Cardiac ventricle fibroblast (primary cell): Measurements from ENCODE around the gene PRR23B. TPM values are rescaled to one million over a fixed set of nuclear protein-coding genes. Genes with fewer than 3 reads are reported as not detected.

Experiments
- total RNA-seq: library from RNA; depleted of rRNA; stranded (reverse); fragments of >200 nt; gene quantifications from 2 replicates; pipeline ENCODE4 v1.2.3, GENCODE V29; 2015

The PRR23B gene
- total RNA-seq: not detected in 2 replicates

DNA sequence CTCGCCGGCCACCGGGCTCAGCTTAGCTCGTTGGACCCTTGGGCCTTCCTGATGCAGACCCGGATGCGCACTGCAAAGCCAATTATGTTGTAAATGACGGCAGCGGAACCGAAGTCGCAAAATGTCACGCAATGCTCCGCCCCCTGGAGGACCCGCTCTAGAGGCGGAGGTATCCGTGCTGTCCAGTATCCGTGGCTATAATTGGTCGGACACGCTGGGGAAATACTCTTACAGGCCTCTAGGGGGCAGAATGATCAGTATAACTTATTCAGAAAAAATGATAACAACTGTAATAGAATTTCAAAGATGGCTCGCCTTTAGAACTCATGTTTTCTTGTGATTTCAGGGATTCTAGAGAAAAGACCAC is at the start of gene PRR23B:
Gene PRR23B, minus strand, starts transcription at position 59 of the 367 bp plus-strand sequence. CDS start 265 bp downstream, outside the sequence.

DNA sequence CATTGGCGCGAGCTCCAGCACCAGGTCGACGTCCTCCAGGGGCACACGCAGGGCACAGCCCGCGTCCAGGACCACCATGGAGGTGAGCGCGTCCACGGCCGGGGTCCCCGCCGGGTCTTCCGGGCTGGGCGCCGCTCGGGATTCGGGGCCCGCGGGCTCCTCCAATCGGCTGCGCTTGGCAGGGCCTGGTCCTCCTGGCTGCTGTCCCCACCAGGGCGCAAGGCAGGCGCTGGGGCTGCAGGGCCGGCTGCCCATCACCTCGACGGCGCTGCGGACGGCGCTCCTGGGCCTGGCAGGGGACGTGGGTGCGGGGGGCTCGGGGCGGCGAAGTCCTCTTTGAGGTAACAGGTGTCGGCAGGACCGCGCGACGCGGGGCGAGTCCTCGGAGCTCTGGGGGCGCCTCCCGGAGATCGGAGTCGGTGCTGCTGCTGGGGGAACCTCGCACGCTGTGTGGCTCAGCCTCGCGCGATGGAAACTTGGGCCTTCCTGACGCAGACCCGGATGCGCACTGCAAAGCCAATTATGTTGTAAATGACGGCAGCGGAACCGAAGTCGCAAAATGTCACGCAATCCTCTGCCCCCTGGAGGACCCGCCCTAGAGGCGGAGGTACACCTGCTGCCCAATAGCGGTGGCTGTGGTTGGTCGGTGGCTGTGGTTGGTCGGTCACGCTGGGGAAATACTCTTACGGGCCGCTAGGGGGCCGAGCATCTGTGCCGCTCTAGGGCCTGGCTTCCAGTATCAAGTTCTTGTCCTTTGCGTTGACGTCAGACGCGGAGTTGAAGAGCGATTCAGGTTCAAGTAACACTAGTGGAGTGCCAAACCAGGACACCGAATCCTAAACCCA is 23.9 kb upstream of the PRR23B start, which contains the start of gene PRR23C:
Gene PRR23C, minus strand, starts transcription at position 527 of the 845 bp plus-strand sequence. Its CDS starts 272 bp downstream, at position 255.

GRCh38 chr3:139006051-139006716 is 14.5 kb downstream of the PRR23B start, which contains the start of gene PRR23A:
Gene PRR23A (minus strand): TSS chr3:139006268. CDS start chr3:139006268, 0 bp downstream.

Other genes starting within 250 kb of the PRR23B start
- 6.7 and 6.8 TPM in 2 replicates for gene PIK3CB, start 186.0 kb downstream of the PRR23B start, total RNA-seq
- not detected in 2 replicates for gene FOXL2, start 73.8 kb downstream of the PRR23B start, total RNA-seq
- gene FOXL2NB, start 73.7 kb downstream of the PRR23B start, total RNA-seq: not detected in 2 replicates
- not detected in 2 replicates for gene PRR23A, start 14.7 kb downstream of the PRR23B start, total RNA-seq
- not detected in 2 replicates for gene PRR23C, start 24.0 kb upstream of the PRR23B start, total RNA-seq